ENCODE data around the gene PLCH1.

- peak; percentile 86 for TF ChIP-seq CTCF (conservative IDR thresholded peaks at IDR 0.05)
- TF ChIP-seq ZFX (IDR thresholded peaks at IDR 0.05): no peak
Measured at GRCh38 chr3:155701882-155702465, 42.9 kb downstream of the PLCH1 start.

Measured in C4-2B (cell line).